Transverse colon (tissue), 4 donors: ENCODE results near the gene BMP6. TPM values are rescaled to one million over a fixed set of nuclear protein-coding genes. Genes with fewer than 3 reads are reported as not detected.

Source experiments
- DNase-seq: peaks from one replicate; pipeline ENCODE4 v3.0.0-alpha.2; 2019
- H3K27ac ChIP-seq, 4 donors: fragments of 200-600 bp; sonication (generic); 2 replicates each; pipeline ENCODE4 v1.5.1; 2016 to 2018; ENCODE audit warnings: inconsistent platforms in 4 of 4
- H3K27me3 ChIP-seq: fragments of 200-600 bp; sonication (generic); 2 replicates; pipeline ENCODE4 v1.5.1; 2017; ENCODE audit warnings: inconsistent platforms
- H3K36me3 ChIP-seq, 4 donors: fragments of 200-600 bp; sonication (generic); 2 replicates each; pipeline ENCODE4 v1.5.1; 2017 to 2019; ENCODE audit warnings: inconsistent platforms in 4 of 4
- H3K4me1 ChIP-seq, 4 donors: fragments of 200-600 bp; sonication (generic); 2 replicates each; pipeline ENCODE4 v1.5.1; 2017 to 2020; ENCODE audit warnings: inconsistent platforms in 4 of 4
- H3K4me3 ChIP-seq, 4 donors: fragments of 200-600 bp; sonication (generic); 1 replicate in 1 of 4; 2 replicates in 3 of 4; pipeline versions ENCODE4 v1.5.1 to v1.6.1; 2017 to 2019; ENCODE audit warnings: inconsistent platforms in 4 of 4
- H3K9me3 ChIP-seq, 2 donors: fragments of 200-600 bp; sonication (generic); 2 replicates each; pipeline ENCODE4 v1.5.1; 2017 to 2019; ENCODE audit warnings: inconsistent platforms in 2 of 2
- EP300 ChIP-seq: sonication (generic); formaldehyde crosslinking; IDR thresholded peaks from one replicate; pipeline ENCODE4 v1.6.1; 2017; ENCODE audit warnings: antibody characterized with exemption, low read depth
- POLR2A ChIP-seq: fragments of 450-650 bp; IDR thresholded peaks from one replicate; pipeline ENCODE4 v1.6.1; 2016; ENCODE audit warnings: antibody characterized with exemption, mild to moderate bottlenecking, moderate library complexity
- POLR2AphosphoS5 ChIP-seq, 3 donors: sonication (generic); formaldehyde crosslinking; IDR thresholded peaks; one replicate each; pipeline ENCODE4 v1.6.1; 2016; ENCODE audit warnings: antibody characterized with exemption in 3 of 3
- WGBS, 2 donors: methylation state at CpG; one replicate each; pipeline ENCODE4 v1.1.5; 2018; ENCODE audit warnings: low coverage in 1 of 2; 5-methylcytosine and 5-hydroxymethylcytosine counted together
- in situ Hi-C, 4 donors: fragments of 200-750 bp; cut with MboI; loops; one replicate each; pipeline versions ENCODE4 v1.15.0 to v1.15.1; 2017; ENCODE audit warnings: low sequenced_read_pairs in 3 of 4, low pct_ligation_motif_present in 1 of 4, low pct_unique_long_range_greater_than_20kb in 1 of 4
- intact Hi-C: fragments of 100-400 bp; cut with DNase I; formaldehyde crosslinking; loops from one replicate; pipeline ENCODE4 v1.15.1; 2023; ENCODE audit warnings: low total_unique reads
- total RNA-seq, 4 donors: library from RNA; depleted of rRNA; stranded (reverse); fragments of >200 nt; gene quantifications; one replicate each; pipeline ENCODE4 v1.1.0, GENCODE V29; 2016
- TF ChIP-seq, protein P1 (sequence below), 5 experiments: fragments of 200-600 bp in 3 of 5; fragments of 450-650 bp in 2 of 5; sonication (generic) in 3 of 5; IDR thresholded peaks; 1 replicate in 2 of 5; 2 replicates in 3 of 5; pipeline ENCODE4 v1.5.1; 2016 to 2017; ENCODE audit warnings: antibody characterized with exemption in 5 of 5, inconsistent platforms in 3 of 5, mild to moderate bottlenecking in 2 of 5, moderate library complexity in 1 of 5

BMP6 gene
- total RNA-seq, 4 donors from 2014 or later, result 1.1 to 12.7 (median 6.7) TPM

DNA sequence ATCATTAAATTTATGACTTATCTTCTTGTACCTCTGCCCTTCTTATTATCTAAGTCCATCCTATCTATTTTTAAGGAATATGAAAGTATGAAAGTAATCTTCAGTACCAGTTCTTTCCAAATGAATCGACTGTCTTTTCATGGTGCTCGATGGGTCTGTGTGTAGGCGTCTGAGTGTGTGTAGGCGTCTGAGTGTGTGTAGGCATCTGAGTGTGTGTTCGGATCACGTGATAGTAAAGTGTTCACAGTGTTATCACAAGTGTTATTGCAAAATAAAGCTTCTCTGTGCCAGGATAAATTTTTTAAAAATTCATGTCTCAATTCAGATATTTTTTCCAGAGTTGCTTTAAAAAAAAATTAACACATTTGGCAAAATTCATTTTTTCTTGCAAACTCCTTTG is 58.3 kb downstream of the BMP6 start:
- in situ Hi-C loops, result no loop called here
- Histone ChIP-seq H3K27me3 (no peaks in the 10 kb centered on the region), H3K4me1 (peaks cover 0 to 15% (median 0%) of the 10 kb centered on the region in 4 donors), H3K27ac (no peak overlapping the region), H3K4me3 (no peak overlapping the region), H3K9me3 (no peaks in the 10 kb centered on the region), H3K36me3 (no peaks in the 10 kb centered on the region)
- intact Hi-C loops, result no loop called here
- no peak for TF ChIP-seq POLR2A
- no peak for TF ChIP-seq EP300
- TF ChIP-seq, protein P1, sequence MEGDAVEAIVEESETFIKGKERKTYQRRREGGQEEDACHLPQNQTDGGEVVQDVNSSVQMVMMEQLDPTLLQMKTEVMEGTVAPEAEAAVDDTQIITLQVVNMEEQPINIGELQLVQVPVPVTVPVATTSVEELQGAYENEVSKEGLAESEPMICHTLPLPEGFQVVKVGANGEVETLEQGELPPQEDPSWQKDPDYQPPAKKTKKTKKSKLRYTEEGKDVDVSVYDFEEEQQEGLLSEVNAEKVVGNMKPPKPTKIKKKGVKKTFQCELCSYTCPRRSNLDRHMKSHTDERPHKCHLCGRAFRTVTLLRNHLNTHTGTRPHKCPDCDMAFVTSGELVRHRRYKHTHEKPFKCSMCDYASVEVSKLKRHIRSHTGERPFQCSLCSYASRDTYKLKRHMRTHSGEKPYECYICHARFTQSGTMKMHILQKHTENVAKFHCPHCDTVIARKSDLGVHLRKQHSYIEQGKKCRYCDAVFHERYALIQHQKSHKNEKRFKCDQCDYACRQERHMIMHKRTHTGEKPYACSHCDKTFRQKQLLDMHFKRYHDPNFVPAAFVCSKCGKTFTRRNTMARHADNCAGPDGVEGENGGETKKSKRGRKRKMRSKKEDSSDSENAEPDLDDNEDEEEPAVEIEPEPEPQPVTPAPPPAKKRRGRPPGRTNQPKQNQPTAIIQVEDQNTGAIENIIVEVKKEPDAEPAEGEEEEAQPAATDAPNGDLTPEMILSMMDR (IDR thresholded peaks at IDR 0.05), result no peak
- TF ChIP-seq POLR2AphosphoS5 (IDR thresholded peaks at IDR 0.05), result no peak
- 66 to 79% methylated on average over 5 to 6 of the region's 6 CpGs for WGBS, 2 donors
- no peak for DNase-seq

DNA sequence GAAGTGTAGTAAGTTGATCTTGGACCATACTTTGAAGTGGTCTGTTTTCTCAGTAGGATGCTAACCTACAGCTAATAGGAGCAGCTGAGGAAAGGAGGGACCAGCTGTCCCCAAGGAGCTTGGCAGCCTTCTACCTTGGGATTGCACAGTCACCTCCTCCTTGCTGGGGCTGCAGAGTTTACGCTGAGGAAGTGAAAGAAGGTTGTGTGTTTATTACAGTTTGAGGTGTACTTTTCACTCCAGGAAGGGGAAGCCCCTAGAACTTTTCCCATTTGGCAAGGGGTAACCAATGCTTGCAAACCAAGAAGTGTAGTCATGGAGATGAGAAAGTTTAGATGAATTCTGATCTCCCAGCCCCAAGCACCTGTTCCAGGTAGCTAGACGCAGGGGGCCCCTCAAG is 58.8 kb downstream of the BMP6 start:
- intact Hi-C loops, result no loop called here
- WGBS, 2 donors, result 48 to 61% methylated on average over 2 of the region's 2 CpGs
- Histone ChIP-seq H3K27me3 (no peaks in the 10 kb centered on the region), H3K27ac (peak overlapping the region in 3 of 4 donors; percentile 14 to 61 (median 33)), H3K36me3 (no peaks in the 10 kb centered on the region), H3K4me1 (peaks cover 0 to 15% (median 0%) of the 10 kb centered on the region in 4 donors), H3K4me3 (no peak overlapping the region), H3K9me3 (no peaks in the 10 kb centered on the region)
- in situ Hi-C loops, result no loop called here
- TF ChIP-seq POLR2AphosphoS5 (IDR thresholded peaks at IDR 0.05) (no peak), POLR2A (no peak), EP300 (no peak)
- TF ChIP-seq, protein P1 (IDR thresholded peaks at IDR 0.05), result no peak
- peak; percentile 11 for DNase-seq

DNA sequence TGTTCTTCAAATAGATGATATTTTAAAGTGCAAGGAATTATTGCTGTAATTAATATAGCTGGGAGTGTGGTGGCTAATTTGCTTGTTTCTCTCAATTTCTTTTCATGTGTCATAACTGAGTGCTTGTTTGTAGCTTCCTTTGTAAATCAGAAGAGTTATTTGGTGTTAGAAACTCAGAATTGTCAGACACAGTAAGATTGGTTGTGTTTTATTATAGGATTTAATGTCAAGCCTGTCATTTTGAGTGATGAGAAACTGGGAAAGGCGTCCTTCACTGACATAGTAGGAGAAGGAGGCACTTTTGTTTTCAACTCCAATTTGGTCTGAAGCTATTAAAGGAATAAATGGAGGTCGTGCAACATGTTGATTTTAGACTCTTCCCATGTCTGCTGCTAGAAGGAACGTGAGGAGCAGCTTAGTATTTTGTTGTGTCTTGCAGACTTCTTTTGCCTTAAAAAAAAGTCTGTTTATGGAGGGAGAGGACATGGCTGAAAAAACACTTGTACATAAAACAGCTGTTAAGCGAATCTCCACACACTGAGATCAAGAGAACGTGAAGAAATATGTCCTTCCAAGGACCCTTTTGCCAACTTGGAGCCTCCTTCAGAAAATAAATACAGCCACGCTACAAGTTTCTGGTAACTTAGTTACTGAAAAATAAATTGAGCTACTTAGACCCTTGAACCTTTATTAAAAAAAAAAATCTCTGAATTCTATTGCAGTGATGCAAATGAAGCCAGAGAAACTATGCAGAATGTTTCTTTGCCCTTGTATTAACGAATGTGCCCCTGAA is 59.5 kb downstream of the BMP6 start:
- H3K4me1 ChIP-seq, result peaks cover 0 to 15% (median 0%) of the 10 kb centered on the region in 4 donors
- no peak for DNase-seq
- H3K4me3 ChIP-seq, result no peak overlapping the region
- 41 to 49% methylated on average over 7 of the region's 7 CpGs for WGBS, 2 donors
- intact Hi-C loops, result no loop called here
- no peaks in the 10 kb centered on the region for H3K27me3 ChIP-seq
- H3K9me3 ChIP-seq, result no peaks in the 10 kb centered on the region
- no peaks in the 10 kb centered on the region for H3K36me3 ChIP-seq
- in situ Hi-C loops, result no loop called here
- peak overlapping the region; percentile 45 to 73 (median 64) for H3K27ac ChIP-seq
- peak; percentile 34 to 63 (median 58) for TF ChIP-seq POLR2AphosphoS5 (IDR thresholded peaks at IDR 0.05)
- TF ChIP-seq, protein P1 (IDR thresholded peaks at IDR 0.05), result no peak

DNA sequence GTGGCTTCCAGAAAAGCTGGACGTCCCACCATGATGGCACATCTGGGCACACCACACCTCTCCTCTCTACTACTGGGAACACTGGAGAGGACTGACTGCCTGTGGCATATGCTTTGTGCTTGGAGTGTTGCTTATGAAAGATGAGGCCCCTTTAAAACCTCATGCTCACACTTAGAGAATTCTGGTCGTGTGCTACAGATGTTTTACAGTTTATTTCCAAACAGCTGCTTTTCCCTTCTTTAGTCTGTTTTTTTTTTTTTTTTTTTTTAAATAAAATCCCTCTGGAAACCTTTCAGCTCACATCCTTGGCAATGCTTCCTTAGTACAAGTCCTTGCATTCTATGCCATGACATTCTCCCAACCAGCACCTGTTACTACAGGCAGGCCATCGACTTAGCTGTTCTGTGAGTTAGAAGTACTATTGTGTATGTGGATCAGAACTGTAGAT is 60.3 kb downstream of the BMP6 start:
- 42 to 57% methylated on average over 3 of the region's 3 CpGs for WGBS, 2 donors
- Histone ChIP-seq H3K36me3 (no peaks in the 10 kb centered on the region), H3K27ac (peak overlapping the region; percentile 61 to 73 (median 64)), H3K27me3 (no peaks in the 10 kb centered on the region), H3K4me1 (peaks cover 0 to 15% (median 0%) of the 10 kb centered on the region in 4 donors), H3K4me3 (no peak overlapping the region), H3K9me3 (no peaks in the 10 kb centered on the region)
- no peak for DNase-seq
- in situ Hi-C loops, result no loop called here
- intact Hi-C loops, result no loop called here
- no peak for TF ChIP-seq EP300
- TF ChIP-seq, protein P1 (IDR thresholded peaks at IDR 0.05), result no peak
- no peak for TF ChIP-seq POLR2A
- TF ChIP-seq POLR2AphosphoS5 (IDR thresholded peaks at IDR 0.05), result no peak
